ENCODE results near the gene EYS.

DNA sequence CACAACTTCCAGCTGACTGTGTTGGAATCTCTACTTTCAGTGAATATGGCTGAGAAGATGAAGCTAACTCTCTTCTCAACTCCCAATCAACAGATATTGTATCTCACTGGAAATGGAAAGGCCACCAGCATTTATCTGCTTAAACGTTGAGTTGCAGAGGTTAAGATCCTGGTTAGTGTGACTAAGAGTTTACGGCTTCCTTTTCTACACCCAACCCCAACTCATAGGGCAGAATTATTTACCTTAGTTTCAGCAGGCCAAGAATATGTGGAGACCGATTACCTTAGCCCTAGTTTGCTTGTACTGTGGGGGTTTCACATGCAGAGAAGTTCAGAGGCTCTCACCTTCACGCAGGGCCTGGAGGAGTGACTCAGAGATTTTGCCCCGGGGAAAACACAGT is 1026.6 kb downstream of the EYS start:
- TF ChIP-seq, protein P1, sequence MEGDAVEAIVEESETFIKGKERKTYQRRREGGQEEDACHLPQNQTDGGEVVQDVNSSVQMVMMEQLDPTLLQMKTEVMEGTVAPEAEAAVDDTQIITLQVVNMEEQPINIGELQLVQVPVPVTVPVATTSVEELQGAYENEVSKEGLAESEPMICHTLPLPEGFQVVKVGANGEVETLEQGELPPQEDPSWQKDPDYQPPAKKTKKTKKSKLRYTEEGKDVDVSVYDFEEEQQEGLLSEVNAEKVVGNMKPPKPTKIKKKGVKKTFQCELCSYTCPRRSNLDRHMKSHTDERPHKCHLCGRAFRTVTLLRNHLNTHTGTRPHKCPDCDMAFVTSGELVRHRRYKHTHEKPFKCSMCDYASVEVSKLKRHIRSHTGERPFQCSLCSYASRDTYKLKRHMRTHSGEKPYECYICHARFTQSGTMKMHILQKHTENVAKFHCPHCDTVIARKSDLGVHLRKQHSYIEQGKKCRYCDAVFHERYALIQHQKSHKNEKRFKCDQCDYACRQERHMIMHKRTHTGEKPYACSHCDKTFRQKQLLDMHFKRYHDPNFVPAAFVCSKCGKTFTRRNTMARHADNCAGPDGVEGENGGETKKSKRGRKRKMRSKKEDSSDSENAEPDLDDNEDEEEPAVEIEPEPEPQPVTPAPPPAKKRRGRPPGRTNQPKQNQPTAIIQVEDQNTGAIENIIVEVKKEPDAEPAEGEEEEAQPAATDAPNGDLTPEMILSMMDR (IDR thresholded peaks at IDR 0.05): no peak
- TF ChIP-seq POLR2A (IDR thresholded peaks at IDR 0.05): no peak
- TF ChIP-seq POLR2AphosphoS5 (IDR thresholded peaks at IDR 0.05): no peak
